A549 treated with AZD9567 at 1 μM for 4 hours (cell line): ENCODE data around the gene ADAMTSL4. TPM values are rescaled to one million over a fixed set of nuclear protein-coding genes. Genes with fewer than 3 reads are reported as not detected.

Experiments
- total RNA-seq: library from RNA; stranded (reverse); fragments of 200-300 nt; extraction: Qiagen RNA extraction; gene quantifications from 5 replicates; pipeline ENCODE4 v1.2.3, GENCODE V29; 2022; ENCODE audit not compliant: insufficient read depth

Gene ADAMTSL4
- 2.2 to 5.3 TPM (median 4.8 TPM) in 5 replicates for total RNA-seq

DNA sequence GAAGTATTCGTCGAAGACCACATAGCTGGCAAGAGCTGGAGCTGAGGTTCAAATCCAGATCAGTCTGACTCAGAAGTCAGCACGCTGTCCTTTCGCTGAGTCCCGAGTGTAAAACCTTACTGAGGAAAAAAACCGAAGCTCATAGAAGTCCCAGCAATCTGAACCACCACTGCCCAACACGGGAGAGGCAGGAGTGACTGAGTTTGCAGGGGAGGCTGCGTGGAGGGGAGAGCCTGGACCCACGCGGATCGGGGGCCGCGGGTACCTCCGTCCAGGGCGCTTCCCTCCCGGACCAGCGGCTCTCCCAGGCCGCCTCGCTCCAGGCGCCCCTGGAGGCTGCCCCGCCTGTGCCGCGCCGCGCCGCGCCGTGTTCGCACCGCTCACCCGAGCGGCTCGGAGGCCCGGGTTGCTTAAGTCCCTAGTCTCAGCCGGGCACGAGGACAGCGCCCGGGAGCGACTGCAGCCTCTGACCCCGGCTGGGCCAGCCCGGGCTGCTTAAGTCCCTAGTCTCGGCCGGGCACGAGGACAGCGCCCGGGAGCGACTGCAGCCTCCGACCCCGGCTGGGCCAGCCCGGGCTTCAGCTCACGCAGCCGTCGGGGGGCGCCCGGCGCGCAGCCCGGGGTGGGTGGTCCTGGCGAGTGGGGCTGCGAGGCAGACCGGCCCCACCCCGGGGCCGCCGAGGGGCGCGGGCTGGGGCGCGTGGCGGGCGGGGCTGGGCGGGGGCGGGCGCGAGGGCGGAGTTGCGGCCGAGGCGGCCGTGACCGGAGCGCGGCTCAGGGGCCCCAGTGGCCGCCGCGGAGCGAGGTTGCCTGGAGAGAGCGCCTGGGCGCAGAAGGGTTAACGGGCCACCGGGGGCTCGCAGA, at the start of gene ADAMTSL4:
ADAMTSL4 (plus strand) TSS at position 777 of the 864 bp plus-strand sequence. CDS start 2,881 bp downstream, outside the sequence.

GRCh38 chr1:150507912-150508864, 41.0 kb upstream of the ADAMTSL4 start, which contains the start of gene ECM1:
TSS of gene ECM1 (plus strand) at chr1:150508109. CDS start at chr1:150508210, 101 bp downstream.

GRCh38 chr1:150515328-150516049, 33.7 kb upstream of the ADAMTSL4 start, which contains the start of gene FALEC:
TSS of gene FALEC (plus strand) at chr1:150515752.

GRCh38 chr1:150579110-150579944, 30.1 kb downstream of the ADAMTSL4 start, which contains the start of gene MCL1:
TSS of gene MCL1 (minus strand) at chr1:150579610. CDS start at chr1:150579530, 80 bp downstream.

Other genes with a start within 250 kb of the ADAMTSL4 start
- gene PRPF3, start 227.9 kb upstream of the ADAMTSL4 start, total RNA-seq = 50.6 to 55.1 TPM (median 53.5 TPM) in 5 replicates
- gene RPRD2, start 185.3 kb upstream of the ADAMTSL4 start, total RNA-seq = 13.0 to 13.3 TPM (median 13.1 TPM) in 5 replicates
- 18.0 to 22.2 TPM (median 20.4 TPM) in 5 replicates for gene TARS2, start 62.0 kb upstream of the ADAMTSL4 start, total RNA-seq
- 1.6 to 4.9 TPM (median 2.1 TPM) in 5 replicates for gene ECM1, start 41.3 kb upstream of the ADAMTSL4 start, total RNA-seq
- gene FALEC, start 33.7 kb upstream of the ADAMTSL4 start, total RNA-seq = 0.17 to 0.22 TPM in 2 of 5 replicates, not detected in the others
- gene MCL1, start 30.2 kb downstream of the ADAMTSL4 start, total RNA-seq = 219 to 292 TPM (median 269 TPM) in 5 replicates
- gene ENSA, start 80.2 kb downstream of the ADAMTSL4 start, total RNA-seq = 129 to 139 TPM (median 135 TPM) in 5 replicates
- gene GOLPH3L, start 147.7 kb downstream of the ADAMTSL4 start, total RNA-seq = 12.1 to 20.9 TPM (median 15.5 TPM) in 5 replicates
- 5.3 to 15.3 TPM (median 6.8 TPM) in 5 replicates for gene HORMAD1, start 171.5 kb downstream of the ADAMTSL4 start, total RNA-seq
- gene CTSS, start 216.4 kb downstream of the ADAMTSL4 start, total RNA-seq = 10.5 to 16.4 TPM (median 15.7 TPM) in 5 replicates